GM21528 (cell line): ENCODE measurements around the gene BBS9.

ENCODE experiments used
- ATAC-seq: cut with Tn5 transposase; IDR thresholded peaks from one replicate; pipeline ENCODE4 v1.9.1; 2021; ENCODE audit warnings: mild to moderate bottlenecking, moderate library complexity; ENCODE audit not compliant: unreplicated experiment, low FRiP score

The BBS9 gene

DNA sequence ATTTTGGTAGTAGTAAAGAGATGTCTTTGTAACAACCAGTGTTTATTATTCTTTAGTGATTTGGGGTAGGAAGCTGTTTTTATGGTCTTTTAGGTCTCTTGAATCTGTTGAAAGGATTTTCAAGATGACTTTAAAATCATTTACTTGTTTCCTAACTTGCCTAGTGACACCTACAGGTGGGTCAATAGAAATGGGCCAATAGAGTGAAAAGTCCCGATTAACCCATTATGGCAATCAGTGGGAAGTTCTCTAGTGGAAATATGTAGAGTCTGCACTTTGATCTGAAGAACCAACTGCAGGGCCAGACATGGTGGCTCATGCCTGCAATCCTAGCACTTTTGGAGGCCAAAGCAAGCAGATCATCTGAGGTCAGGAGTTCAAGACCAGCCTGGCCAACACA, 401.3 kb downstream of the BBS9 start:
- ATAC-seq = no peak

DNA sequence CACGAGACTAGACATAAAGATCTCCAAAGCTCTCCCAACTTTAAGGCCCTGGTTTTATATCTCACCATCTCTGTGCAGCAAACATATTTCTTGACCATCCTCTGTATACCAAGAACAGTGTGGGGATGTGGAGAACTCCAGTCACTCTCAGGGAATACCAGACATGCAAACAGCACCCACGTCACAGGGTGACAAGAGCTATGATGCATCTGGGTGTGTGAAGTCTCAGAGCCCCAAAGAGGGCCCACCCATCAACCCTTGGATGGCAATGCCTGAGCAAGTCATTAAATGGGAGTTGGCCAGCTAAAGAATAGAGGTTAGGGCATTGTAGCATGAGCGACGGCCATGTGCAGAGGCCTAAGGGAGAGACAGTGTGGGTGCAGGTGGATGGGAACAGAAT, 402.5 kb downstream of the BBS9 start:
- ATAC-seq = no peak

DNA sequence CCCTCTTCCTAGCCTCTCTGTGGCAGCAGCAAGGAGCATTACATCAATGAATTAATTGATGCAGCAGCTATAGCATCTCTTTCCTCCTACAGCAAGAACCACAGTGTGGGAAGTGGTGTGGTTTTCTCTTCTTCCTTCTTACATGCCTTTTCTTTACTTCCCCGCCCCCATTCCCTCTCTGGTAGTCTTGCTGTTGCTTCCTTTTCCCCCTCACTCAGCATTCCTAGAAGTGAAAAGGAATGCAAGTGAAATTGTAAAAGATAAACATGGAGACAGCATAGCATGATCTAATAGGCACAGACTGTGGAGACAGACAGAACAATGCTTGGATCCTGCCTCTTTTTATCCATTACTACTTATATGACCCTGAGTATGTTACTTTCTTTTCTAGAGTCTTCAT, 405.5 kb downstream of the BBS9 start:
- ATAC-seq = no peak

DNA sequence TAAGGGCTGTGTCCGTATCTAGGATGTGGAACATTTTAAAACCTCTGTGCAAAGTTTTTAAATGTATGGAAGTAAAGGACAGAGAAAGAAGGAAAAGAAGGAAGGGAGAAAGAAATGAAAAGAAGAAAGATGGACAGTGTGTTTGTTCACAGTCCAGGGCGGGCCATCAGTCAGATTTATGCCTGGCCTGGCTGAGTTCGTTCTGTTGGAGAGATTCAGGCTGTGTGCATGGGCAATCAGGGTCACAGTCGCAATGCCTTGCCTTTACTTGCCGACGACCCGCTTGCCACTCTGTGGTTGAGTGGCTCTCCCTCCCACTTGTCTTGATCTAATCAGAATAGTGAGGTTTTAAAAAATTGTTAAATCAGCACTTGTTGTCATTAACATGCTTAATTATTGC, 406.6 kb downstream of the BBS9 start:
- ATAC-seq = no peak

DNA sequence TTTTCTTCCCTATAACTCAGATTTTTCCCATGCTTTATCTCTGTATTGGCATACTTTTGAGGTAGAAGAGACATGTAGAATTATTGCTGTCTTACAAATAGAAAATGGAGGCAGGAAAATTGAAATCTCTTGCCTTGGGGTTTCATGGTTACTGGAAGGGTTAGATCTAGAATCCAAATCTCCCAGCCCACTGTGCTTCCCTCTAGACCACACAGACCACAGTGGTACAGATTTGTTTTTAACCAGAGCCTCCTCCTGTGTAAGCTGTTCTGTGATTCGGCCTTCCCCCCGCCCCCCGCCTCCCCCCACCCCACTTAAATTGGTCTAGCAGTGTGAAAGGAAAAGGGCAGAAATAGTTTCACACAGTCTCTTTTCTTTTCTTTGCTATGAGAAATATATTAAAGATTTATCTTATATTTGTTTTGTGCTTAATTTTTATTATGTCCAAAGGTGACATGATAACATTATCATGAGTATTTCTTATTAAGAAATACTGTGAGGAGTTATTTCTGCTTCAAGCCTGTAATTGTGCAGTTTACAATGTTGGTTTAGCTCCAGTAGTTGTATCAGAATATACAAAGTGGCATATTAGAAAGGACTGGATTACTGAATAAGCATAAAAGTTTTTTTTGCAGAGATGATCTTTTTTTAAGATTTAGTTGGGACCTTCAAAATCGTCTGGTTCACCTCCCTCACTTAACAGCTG, 407.2 kb downstream of the BBS9 start:
- ATAC-seq = no peak

DNA sequence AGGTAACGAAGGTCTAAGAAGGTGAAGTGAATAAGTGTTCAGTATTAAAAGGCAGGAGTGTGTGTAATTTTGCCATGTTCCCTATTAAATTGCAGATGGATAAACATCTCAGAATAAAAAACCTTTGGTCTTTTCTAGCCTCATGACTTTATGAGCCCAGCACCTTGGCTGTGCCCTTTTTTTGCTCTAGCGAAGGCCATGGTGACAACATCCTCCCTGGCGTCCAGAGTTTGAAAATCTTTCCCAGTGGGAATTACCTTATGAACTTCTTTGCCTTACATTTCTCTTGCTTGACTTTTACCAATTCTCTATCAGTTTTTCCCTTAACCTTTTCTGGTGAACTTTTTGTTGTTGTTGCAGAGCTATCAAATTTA, 407.7 kb downstream of the BBS9 start:
- no peak for ATAC-seq

DNA sequence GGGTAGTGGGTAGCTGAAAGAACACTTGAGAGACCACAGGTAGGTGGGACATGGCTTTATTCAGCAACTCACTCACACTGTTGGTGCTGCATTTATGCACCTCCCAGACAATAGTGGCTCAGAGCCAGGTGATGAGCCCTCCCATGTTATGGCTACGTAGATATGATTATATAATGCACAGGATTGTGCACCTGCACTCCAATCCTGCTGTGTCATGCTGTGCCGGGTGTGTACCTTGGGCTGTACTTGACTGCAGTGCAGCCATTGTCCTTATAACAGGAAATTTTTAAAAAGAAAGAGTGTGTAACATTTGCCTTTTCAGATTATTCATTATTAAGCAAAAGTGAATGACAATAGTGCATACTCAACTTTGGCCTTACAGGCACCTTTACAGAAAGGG, 409.8 kb downstream of the BBS9 start:
- no peak for ATAC-seq

DNA sequence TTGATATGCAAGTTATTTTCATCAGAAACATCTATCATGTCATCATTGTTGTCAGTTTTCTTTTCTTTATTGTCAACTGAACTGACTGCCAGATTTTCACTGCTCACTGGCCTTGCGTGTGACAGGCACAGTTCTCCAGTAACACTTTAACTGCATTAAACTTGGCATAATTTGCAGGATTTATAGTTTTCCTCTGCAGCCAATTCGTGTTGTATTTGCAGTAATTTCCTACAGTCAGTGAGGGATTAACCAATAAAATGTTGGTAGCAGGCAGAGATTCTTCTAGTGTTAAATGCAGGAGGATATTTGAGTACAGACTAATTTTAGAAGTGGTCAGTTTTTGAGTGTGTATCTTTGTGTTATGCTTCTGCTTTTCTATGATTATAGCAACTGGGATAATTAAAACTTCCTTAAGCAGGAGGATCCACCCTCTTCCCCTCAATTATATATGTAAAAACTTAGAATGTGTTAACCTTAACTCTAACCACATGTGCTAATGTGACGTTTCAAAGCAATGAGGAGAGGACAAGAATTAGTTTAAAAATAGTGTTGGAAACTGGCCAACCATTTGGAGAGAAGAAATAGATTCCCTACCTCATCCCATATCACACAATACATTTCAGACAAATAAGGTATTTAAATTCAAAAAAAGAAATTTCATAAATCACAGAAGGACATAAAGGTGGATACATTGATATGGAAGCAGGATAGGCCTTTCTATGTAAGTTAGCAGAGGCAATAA, 410.5 kb downstream of the BBS9 start:
- no peak for ATAC-seq

DNA sequence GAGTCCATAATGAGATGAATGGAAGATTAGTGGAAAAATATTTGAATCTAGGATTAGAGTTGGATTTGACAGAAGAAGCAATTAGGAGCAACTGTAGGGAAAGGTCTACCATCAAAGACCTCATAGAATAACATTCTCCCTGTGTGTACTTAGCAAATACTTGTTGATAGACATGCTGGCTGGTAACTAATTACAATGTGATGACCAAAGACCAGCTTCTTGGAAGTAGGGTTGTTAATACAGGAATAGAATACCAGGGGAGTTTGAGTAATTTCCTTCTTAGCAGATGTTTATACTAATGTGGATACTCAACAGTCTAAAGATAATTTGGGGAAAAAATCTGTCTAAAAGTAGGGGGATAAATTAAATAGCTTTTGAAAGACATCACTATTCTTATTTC, 418.5 kb downstream of the BBS9 start:
- no peak for ATAC-seq

DNA sequence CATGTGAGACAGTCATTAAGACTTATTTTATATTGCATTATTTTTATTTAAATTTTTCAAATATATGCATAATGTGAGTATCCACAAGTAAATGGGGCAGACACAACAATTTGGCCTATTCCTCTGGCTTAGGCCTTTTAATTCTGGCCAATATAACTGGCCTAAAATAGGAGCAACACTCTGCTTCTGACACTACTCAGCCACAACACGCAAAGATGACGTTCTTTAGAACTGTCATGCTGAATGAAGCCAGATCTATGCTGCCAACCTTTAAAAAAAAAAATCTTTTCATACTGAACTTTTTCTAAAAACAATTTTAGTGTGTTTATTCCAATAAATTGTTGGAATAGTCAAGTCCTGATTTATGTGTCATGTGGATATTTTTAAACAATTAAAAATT, 421.0 kb downstream of the BBS9 start:
- no peak for ATAC-seq

GRCh38 chr7:33550979-33551378, 421.6 kb downstream of the BBS9 start:
- no peak for ATAC-seq

DNA sequence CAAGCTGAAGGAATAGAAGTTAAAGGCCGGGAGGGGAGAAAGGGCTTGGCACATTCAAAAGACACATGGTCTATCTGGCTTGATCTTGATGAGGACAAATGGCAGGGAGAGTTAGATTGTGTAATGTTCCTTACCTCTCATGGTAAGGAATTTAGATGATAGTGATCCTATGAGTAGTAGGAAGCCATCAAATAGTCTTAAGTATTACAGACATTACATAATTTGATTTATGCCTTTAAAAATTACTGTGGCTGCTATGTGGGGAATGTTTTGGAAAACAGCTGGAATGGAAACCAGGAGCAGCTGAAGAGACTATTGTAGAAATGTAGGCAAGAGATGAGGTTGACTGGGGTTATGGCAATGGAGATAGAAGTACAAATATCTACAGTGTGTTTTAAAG, 424.7 kb downstream of the BBS9 start:
- ATAC-seq = no peak

DNA sequence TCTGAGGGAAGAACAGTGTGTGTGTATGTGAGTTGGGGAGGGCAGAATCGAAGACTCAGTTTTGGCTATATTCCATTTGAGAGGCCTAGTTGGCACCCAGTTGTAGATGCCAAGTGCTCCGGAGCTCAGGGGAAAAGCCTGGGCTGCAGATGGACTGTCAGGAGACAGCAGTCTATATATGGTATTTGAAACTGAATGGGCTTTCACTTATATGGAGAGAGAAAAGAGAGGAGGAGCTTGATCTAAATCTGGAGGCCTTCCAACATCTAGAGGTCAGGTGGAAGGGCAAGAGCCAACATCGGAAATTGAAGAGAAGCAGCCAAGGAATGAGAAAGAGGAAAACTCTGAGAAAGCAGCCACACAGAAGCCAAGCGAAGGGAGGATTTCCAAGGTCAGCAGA, 425.2 kb downstream of the BBS9 start:
- no peak for ATAC-seq

DNA sequence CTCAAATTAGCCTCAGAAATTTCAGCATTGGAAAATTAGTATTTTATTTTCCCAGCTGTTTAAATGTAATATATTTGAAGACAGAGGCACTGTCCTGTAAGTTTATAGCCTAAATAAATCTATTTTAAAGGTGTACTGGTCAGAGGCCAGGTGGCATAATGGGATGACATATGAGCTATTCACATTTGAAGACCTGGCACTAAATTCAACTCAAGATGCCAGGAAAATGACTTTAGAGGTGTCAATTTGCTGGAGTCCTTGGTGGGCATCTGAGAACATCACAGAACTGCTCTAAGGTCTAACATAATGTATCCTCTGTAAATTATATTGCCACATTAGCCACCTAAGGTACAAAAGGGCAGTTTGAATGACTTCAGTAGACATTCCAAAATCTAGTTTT, 427.1 kb downstream of the BBS9 start:
- ATAC-seq = no peak

DNA sequence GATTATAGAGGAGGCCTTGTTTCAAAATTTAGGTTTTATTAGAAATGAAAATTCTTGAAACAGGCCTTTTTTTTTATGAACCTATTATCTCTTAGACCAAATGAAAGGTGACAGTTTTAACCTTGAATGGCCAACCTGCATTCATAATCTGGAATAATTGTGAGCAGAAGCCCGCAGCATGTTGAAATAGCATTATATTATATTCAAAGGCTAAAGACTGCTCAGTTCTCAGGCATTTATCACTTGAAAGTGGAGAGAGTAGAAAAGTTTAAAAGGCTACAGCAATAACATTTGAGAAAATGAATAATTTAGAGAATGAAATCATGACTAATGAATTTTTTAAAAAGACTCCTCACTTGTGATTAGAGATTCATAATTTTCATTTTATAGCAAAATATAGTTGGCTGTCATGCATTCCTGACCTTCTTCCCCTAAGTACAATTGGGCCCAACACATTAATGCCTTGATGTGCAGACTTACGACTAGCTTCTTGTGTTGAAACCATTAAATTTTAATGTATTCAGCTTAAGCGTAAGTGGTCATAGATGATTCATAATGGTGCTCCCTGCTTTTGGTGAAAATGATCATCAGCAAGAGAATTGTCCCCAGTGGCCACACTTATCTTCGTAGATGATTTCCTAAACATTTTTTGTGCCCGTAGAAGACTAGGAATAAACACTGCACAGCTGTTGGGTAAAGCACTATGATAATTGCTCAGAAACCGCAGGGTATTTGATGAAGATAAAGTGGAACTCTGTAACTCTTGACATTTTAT, 429.4 kb downstream of the BBS9 start:
- ATAC-seq = no peak

- ATAC-seq = no peak
Measured at GRCh38 chr7:33559324-33559710, 430.0 kb downstream of the BBS9 start.

GRCh38 chr7:33562996-33563395, 433.6 kb downstream of the BBS9 start:
- ATAC-seq = no peak

GRCh38 chr7:33563651-33564050, 434.3 kb downstream of the BBS9 start:
- no peak for ATAC-seq

DNA sequence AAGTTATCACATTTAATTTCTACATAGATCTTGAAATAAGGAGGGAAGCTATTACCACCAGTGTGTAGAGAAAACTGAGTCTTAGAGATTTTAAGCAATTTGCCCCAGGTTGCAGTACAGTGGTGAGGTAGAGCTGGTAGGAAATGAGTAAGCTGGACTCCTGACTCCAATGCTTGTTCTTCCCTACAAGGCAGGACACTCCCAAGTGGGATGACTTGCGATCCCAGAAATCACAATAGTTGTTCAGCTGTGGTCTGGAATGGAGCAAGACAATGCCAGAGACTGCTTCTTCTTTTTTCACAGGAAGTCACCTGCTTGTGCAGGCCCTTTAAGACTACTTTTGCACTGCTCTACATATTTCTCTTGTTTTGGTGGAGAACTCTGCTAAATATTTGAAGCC, 448.8 kb downstream of the BBS9 start:
- ATAC-seq = no peak

- ATAC-seq = no peak
Measured at GRCh38 chr7:33578881-33579672, 449.7 kb downstream of the BBS9 start.

DNA sequence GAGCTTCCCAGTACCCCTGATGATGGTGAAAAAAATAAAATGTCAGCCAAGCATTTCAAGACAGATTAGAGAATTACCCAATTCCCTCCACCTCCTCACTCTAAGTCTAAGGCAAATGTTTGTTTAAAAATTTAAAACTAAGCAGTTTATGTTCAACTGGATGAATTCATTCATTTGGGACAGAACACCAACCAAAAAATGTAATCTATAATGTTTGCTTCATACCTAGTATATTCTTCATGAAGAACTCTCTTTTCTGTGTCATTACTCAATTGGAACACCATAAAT, 450.3 kb downstream of the BBS9 start:
- ATAC-seq = no peak
